Measurements from ENCODE around the gene CCDC88C. TPM values are rescaled to one million over a fixed set of nuclear protein-coding genes. Genes with fewer than 3 reads are reported as not detected.

Gene CCDC88C
- total and polyA plus RNA-seq, 2 experiments from 2014 or later: 23.6 to 60.7 TPM

DNA sequence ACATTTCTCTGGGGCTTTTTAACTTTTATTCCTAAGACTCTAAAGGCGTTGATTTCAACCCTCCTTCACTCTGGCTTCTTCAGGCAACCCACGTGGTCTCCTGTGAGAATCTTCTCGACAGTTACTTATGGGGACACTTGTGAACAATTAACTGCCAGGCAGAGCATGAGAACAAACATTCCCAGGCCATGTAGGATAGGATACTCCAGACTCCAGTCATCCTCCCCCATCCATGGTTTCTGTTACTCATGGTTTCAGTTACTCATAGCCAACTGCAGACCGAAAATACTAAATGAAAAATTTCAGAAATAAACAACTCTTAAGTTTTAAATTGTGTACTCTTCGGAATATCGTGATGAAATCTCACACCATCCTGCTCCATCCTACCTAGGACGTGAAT, 192.6 kb downstream of the CCDC88C start:
- no peak overlapping the region for H3K4me2 ChIP-seq
- H3K27ac Mint-ChIP-seq: no peak overlapping the region
- peaks cover 6% of the 10 kb centered on the region for H3K27me3 Mint-ChIP-seq (ENCODE audit: insufficient read depth, low read depth, poor library complexity)
- no peak overlapping the region for H3K4me3 Mint-ChIP-seq
- no peak for DNase-seq (ENCODE audit: low spot score)
- no peaks in the 10 kb centered on the region for H3F3A ChIP-seq (replicated peaks; ENCODE audit: low read depth)
- H2AFZ ChIP-seq: no peak overlapping the region
- no peaks in the 10 kb centered on the region for H3K9me2 ChIP-seq (ENCODE audit: insufficient read depth)
- peaks cover 17% of the 10 kb centered on the region; the same call in 1 of the 2 replicates for H3K4me1 ChIP-seq (ENCODE audit: insufficient read depth)
- no peaks in the 10 kb centered on the region for H3K36me3 ChIP-seq (ENCODE audit: insufficient read depth)
- no peaks in the 10 kb centered on the region for H3K27me3 ChIP-seq (ENCODE audit: insufficient read depth)
- H3K36me3 Mint-ChIP-seq (ENCODE audit: low read depth): peaks cover 10% of the 10 kb centered on the region; the same call in 2 of the 3 replicates
- TF ChIP-seq EZH2 (IDR thresholded peaks at IDR 0.05; ENCODE audit: low read depth, unreplicated experiment): no peak
- TF ChIP-seq, protein P1, sequence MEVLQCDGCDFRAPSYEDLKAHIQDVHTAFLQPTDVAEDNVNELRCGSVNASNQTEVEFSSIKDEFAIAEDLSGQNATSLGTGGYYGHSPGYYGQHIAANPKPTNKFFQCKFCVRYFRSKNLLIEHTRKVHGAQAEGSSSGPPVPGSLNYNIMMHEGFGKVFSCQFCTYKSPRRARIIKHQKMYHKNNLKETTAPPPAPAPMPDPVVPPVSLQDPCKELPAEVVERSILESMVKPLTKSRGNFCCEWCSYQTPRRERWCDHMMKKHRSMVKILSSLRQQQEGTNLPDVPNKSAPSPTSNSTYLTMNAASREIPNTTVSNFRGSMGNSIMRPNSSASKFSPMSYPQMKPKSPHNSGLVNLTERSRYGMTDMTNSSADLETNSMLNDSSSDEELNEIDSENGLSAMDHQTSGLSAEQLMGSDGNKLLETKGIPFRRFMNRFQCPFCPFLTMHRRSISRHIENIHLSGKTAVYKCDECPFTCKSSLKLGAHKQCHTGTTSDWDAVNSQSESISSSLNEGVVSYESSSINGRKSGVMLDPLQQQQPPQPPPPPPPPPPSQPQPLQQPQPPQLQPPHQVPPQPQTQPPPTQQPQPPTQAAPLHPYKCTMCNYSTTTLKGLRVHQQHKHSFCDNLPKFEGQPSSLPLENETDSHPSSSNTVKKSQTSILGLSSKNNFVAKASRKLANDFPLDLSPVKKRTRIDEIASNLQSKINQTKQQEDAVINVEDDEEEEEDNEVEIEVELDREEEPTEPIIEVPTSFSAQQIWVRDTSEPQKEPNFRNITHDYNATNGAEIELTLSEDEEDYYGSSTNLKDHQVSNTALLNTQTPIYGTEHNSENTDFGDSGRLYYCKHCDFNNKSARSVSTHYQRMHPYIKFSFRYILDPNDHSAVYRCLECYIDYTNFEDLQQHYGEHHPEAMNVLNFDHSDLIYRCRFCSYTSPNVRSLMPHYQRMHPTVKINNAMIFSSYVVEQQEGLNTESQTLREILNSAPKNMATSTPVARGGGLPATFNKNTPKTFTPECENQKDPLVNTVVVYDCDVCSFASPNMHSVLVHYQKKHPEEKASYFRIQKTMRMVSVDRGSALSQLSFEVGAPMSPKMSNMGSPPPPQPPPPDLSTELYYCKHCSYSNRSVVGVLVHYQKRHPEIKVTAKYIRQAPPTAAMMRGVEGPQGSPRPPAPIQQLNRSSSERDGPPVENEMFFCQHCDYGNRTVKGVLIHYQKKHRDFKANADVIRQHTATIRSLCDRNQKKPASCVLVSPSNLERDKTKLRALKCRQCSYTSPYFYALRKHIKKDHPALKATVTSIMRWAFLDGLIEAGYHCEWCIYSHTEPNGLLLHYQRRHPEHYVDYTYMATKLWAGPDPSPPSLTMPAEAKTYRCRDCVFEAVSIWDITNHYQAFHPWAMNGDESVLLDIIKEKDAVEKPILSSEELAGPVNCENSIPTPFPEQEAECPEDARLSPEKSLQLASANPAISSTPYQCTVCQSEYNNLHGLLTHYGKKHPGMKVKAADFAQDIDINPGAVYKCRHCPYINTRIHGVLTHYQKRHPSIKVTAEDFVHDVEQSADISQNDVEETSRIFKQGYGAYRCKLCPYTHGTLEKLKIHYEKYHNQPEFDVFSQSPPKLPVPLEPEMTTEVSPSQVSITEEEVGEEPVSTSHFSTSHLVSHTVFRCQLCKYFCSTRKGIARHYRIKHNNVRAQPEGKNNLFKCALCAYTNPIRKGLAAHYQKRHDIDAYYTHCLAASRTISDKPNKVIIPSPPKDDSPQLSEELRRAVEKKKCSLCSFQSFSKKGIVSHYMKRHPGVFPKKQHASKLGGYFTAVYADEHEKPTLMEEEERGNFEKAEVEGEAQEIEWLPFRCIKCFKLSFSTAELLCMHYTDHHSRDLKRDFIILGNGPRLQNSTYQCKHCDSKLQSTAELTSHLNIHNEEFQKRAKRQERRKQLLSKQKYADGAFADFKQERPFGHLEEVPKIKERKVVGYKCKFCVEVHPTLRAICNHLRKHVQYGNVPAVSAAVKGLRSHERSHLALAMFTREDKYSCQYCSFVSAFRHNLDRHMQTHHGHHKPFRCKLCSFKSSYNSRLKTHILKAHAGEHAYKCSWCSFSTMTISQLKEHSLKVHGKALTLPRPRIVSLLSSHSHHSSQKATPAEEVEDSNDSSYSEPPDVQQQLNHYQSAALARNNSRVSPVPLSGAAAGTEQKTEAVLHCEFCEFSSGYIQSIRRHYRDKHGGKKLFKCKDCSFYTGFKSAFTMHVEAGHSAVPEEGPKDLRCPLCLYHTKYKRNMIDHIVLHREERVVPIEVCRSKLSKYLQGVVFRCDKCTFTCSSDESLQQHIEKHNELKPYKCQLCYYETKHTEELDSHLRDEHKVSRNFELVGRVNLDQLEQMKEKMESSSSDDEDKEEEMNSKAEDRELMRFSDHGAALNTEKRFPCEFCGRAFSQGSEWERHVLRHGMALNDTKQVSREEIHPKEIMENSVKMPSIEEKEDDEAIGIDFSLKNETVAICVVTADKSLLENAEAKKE (CRISPR knock-in tag; IDR thresholded peaks at IDR 0.05): no peak
- TF ChIP-seq CREB1 (CRISPR knock-in tag; IDR thresholded peaks at IDR 0.05; ENCODE audit: low read depth): no peak
- TF ChIP-seq NANOG (IDR thresholded peaks at IDR 0.05; ENCODE audit: borderline replicate concordance): no peak
- TF ChIP-seq POLR2AphosphoS5 (IDR thresholded peaks at IDR 0.05; ENCODE audit: low read depth): no peak
- no peak for TF ChIP-seq REST (IDR thresholded peaks at IDR 0.05; ENCODE audit: unreplicated experiment)
- no peak overlapping the region for H3K4me3 ChIP-seq
- H3K9me3 Mint-ChIP-seq: peaks cover 6% of the 10 kb centered on the region; the same call in 1 of the 3 replicates
- H3K27ac ChIP-seq (ENCODE audit: low read depth): no peak overlapping the region
- no peak for ATAC-seq
- no peaks in the 10 kb centered on the region for H3K79me2 ChIP-seq (replicated peaks; ENCODE audit: insufficient read depth)
- H4K20me1 ChIP-seq (replicated peaks; ENCODE audit: insufficient read depth): no peaks in the 10 kb centered on the region; the same call in 1 of the 2 replicates
- peaks cover 28% of the 10 kb centered on the region for H3K4me1 Mint-ChIP-seq
